ENCODE data around the gene IPCEF1. TPM values are rescaled to one million over a fixed set of nuclear protein-coding genes. Genes with fewer than 3 reads are reported as not detected.

IPCEF1 gene
- total RNA-seq, 4 donors from 2014 or later = 0.42 to 9.0 (median 3.1) TPM

- no peak overlapping the region for H3K27ac ChIP-seq
- TF ChIP-seq EP300 (IDR thresholded peaks at IDR 0.05) = no peak
- peak; percentile 54 to 68 for TF ChIP-seq CTCF (IDR thresholded peaks at IDR 0.05)
- H3K9me3 ChIP-seq = no peaks in the 10 kb centered on the region
- no peaks in the 10 kb centered on the region for H3K36me3 ChIP-seq
- WGBS = 27% methylated on average over 6 of the region's 6 CpGs
- DNase-seq (ENCODE audit: low spot score in 2 of 2) = peak in 1 of 2 donors; percentile 67
- H3K4me1 ChIP-seq = peaks cover 4% of the 10 kb centered on the region
- H3K4me3 ChIP-seq = no peak overlapping the region
- H3K27me3 ChIP-seq = no peaks in the 10 kb centered on the region
Observed at GRCh38 chr6:154154389-154154967, 202.1 kb downstream of the IPCEF1 start.

GRCh38 chr6:154143753-154144152, 212.8 kb downstream of the IPCEF1 start:
- DNase-seq (ENCODE audit: low spot score in 2 of 2) = no peak
- Histone ChIP-seq H3K27me3 (no peaks in the 10 kb centered on the region), H3K4me1 (no peaks in the 10 kb centered on the region), H3K4me3 (no peak overlapping the region), H3K9me3 (no peaks in the 10 kb centered on the region), H3K36me3 (no peaks in the 10 kb centered on the region), H3K27ac (no peak overlapping the region)
- 86% methylated on average over 1 of the region's 1 CpG for WGBS
- TF ChIP-seq POLR2A (IDR thresholded peaks at IDR 0.05) = no peak
- TF ChIP-seq CTCF (IDR thresholded peaks at IDR 0.05) = no peak
- TF ChIP-seq POLR2AphosphoS5 (IDR thresholded peaks at IDR 0.05) = no peak

- 67% methylated on average over 2 of the region's 2 CpGs for WGBS
- Histone ChIP-seq H3K27me3 (no peaks in the 10 kb centered on the region), H3K9me3 (no peaks in the 10 kb centered on the region), H3K27ac (no peak overlapping the region), H3K36me3 (no peaks in the 10 kb centered on the region), H3K4me3 (no peak overlapping the region), H3K4me1 (no peaks in the 10 kb centered on the region)
- no peak for DNase-seq (ENCODE audit: low spot score in 2 of 2)
- TF ChIP-seq POLR2AphosphoS5 (IDR thresholded peaks at IDR 0.05) = no peak
- no peak for TF ChIP-seq EP300 (IDR thresholded peaks at IDR 0.05)
- no peak for TF ChIP-seq POLR2A (IDR thresholded peaks at IDR 0.05)
- no peak for TF ChIP-seq CTCF (IDR thresholded peaks at IDR 0.05)
Observed at GRCh38 chr6:154140743-154141142, 215.9 kb downstream of the IPCEF1 start.

GRCh38 chr6:154139892-154140291, 216.7 kb downstream of the IPCEF1 start:
- DNase-seq (ENCODE audit: low spot score in 2 of 2) = no peak
- Histone ChIP-seq H3K36me3 (no peaks in the 10 kb centered on the region), H3K9me3 (no peaks in the 10 kb centered on the region), H3K4me1 (no peaks in the 10 kb centered on the region), H3K27me3 (no peaks in the 10 kb centered on the region), H3K4me3 (no peak overlapping the region), H3K27ac (no peak overlapping the region)
- no peak for TF ChIP-seq POLR2AphosphoS5 (IDR thresholded peaks at IDR 0.05)
- TF ChIP-seq CTCF (IDR thresholded peaks at IDR 0.05) = no peak
- TF ChIP-seq EP300 (IDR thresholded peaks at IDR 0.05) = no peak
- no peak for TF ChIP-seq POLR2A (IDR thresholded peaks at IDR 0.05)
- WGBS = 82% methylated on average over 6 of the region's 6 CpGs

- TF ChIP-seq POLR2A (IDR thresholded peaks at IDR 0.05) (no peak), EP300 (IDR thresholded peaks at IDR 0.05) (no peak), CTCF (IDR thresholded peaks at IDR 0.05) (no peak), POLR2AphosphoS5 (IDR thresholded peaks at IDR 0.05) (no peak)
- no peaks in the 10 kb centered on the region for H3K4me1 ChIP-seq
- H3K4me3 ChIP-seq = no peak overlapping the region
- H3K27me3 ChIP-seq = no peaks in the 10 kb centered on the region
- no peak overlapping the region for H3K27ac ChIP-seq
- H3K9me3 ChIP-seq = no peaks in the 10 kb centered on the region
- H3K36me3 ChIP-seq = no peaks in the 10 kb centered on the region
- no peak for DNase-seq (ENCODE audit: low spot score in 2 of 2)
- WGBS = 93% methylated on average over 6 of the region's 6 CpGs
Observed at GRCh38 chr6:154138793-154139192, 217.8 kb downstream of the IPCEF1 start.

Measured in suprapubic skin (tissue), 4 donors.